Measurements from ENCODE around the gene TBC1D5. TPM values are rescaled to one million over a fixed set of nuclear protein-coding genes. Genes with fewer than 3 reads are reported as not detected.
"Not testable (repeated sequence)": the region's sequence is repeated elsewhere in the genome, so short reads cannot be mapped to it uniquely, and the experiment has no call there.

The TBC1D5 gene
- total RNA-seq, 3 donors from 2014 or later = 70.1 to 109 (median 90.1) TPM

GRCh38 chr3:17401912-17402311 lies 340.5 kb downstream of the TBC1D5 start:
- no peak for TF ChIP-seq CTCF (IDR thresholded peaks at IDR 0.05)
- no peak for TF ChIP-seq POLR2A (IDR thresholded peaks at IDR 0.05)
- Histone ChIP-seq H3K4me1 (no peaks in the 10 kb centered on the region), H3K4me3 (no peak overlapping the region), H3K27me3 (no peaks in the 10 kb centered on the region), H3K36me3 (peaks cover 7% of the 10 kb centered on the region), H3K27ac (no peak overlapping the region), H3K9me3 (no peaks in the 10 kb centered on the region)
- DNase-seq (ENCODE audit: low spot score in 2 of 2) = no peak
- intact Hi-C loops (cut with DNase I; ENCODE audit: low total_unique reads) = no loop called here

DNA sequence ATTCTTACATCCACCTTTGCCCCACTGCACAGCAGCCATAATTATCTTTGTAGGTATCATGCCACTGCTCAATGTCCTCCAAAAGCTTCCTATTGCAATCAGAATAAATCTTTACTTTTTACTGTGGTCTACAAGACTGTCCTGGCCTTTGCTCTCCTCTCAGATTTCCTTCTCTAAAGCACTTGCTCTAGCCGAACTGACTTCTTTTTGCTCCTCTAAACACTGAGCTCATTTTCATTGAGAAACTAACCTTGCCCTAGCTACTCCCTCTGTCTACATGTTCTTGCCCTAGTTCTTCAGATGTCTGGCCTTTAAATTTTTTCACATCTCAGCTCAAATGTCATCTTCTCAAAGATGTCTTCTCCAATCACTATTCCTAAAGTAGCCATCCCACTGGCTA lies 342.8 kb downstream of the TBC1D5 start:
- no peak for DNase-seq (ENCODE audit: low spot score in 2 of 2)
- no peak for TF ChIP-seq CTCF (IDR thresholded peaks at IDR 0.05)
- TF ChIP-seq POLR2AphosphoS5 (IDR thresholded peaks at IDR 0.05) = no peak
- TF ChIP-seq POLR2A (IDR thresholded peaks at IDR 0.05) = no peak
- intact Hi-C loops (cut with DNase I; ENCODE audit: low total_unique reads) = no loop called here
- no peak overlapping the region for H3K27ac ChIP-seq
- H3K4me3 ChIP-seq = no peak overlapping the region
- H3K4me1 ChIP-seq = no peaks in the 10 kb centered on the region
- no peaks in the 10 kb centered on the region for H3K27me3 ChIP-seq
- peaks cover 7% of the 10 kb centered on the region for H3K36me3 ChIP-seq
- H3K9me3 ChIP-seq = no peaks in the 10 kb centered on the region

DNA sequence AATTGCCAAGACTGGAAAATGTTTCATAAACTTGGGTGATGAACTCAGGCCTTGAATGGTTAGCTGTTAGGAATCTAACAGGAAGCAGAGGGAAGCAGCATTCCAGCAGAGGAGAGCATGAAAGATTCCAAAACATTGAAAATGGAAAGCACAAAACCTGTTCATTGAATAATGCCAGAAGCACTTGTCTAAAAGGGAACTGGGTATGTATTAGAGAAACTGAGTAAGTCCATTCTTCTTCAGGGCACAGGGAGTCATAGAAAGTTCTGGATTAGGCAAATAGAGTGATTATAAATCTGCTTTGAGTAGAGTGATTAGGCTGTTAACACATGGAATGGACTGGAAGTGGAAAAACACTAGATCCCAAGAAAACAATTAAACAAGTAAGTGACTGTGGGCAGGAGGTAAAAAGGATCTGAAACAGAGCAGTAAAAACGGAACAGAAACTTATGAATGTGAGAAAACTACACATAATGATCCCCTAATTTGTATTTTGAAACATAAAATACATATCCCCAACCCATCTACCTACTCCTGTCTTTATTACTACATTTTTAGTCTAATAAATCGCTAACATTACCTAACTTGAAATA lies 343.4 kb downstream of the TBC1D5 start:
- no peak for DNase-seq (ENCODE audit: low spot score in 2 of 2)
- Histone ChIP-seq H3K27me3 (no peaks in the 10 kb centered on the region), H3K9me3 (peaks cover 0 to 1% of the 10 kb centered on the region in 2 donors), H3K36me3 (peaks cover 7% of the 10 kb centered on the region), H3K4me3 (no peak overlapping the region), H3K27ac (no peak overlapping the region), H3K4me1 (no peaks in the 10 kb centered on the region)
- no peak for TF ChIP-seq POLR2A (IDR thresholded peaks at IDR 0.05)
- TF ChIP-seq CTCF (IDR thresholded peaks at IDR 0.05) = no peak
- TF ChIP-seq POLR2AphosphoS5 (IDR thresholded peaks at IDR 0.05) = no peak
- intact Hi-C loops (cut with DNase I; ENCODE audit: low total_unique reads) = no loop called here

DNA sequence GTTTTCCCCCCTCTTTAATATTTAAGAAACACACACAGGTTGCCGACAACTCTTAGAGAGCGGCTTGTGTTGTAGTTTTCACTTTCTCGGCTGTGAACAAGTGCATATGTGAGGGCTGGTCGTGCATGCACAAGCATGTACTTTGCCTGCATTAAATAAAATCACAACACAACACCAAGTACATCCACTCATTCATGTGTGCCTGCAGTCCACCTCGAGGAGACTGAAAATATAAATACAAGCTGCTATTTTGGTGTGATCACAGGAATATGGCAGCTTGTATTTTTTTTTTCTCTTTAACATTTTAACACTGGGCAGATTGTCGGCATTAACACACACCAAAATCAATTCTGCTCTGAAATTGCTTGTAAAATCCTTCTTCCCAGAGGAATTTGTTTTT lies 346.4 kb downstream of the TBC1D5 start:
- Histone ChIP-seq H3K27ac (no peak overlapping the region), H3K4me3 (no peak overlapping the region), H3K4me1 (no peaks in the 10 kb centered on the region), H3K9me3 (peaks cover 0 to 9% of the 10 kb centered on the region in 2 donors), H3K27me3 (no peaks in the 10 kb centered on the region), H3K36me3 (no peaks in the 10 kb centered on the region)
- no peak for DNase-seq (ENCODE audit: low spot score in 2 of 2)
- TF ChIP-seq POLR2AphosphoS5 (IDR thresholded peaks at IDR 0.05) (no peak), CTCF (IDR thresholded peaks at IDR 0.05) (no peak), POLR2A (IDR thresholded peaks at IDR 0.05) (no peak)
- intact Hi-C loops (cut with DNase I; ENCODE audit: low total_unique reads) = no loop called here

GRCh38 chr3:17394541-17395155 lies 347.8 kb downstream of the TBC1D5 start:
- Histone ChIP-seq H3K27me3 (no peaks in the 10 kb centered on the region), H3K4me1 (no peaks in the 10 kb centered on the region), H3K36me3 (no peaks in the 10 kb centered on the region), H3K9me3 (peaks cover 0 to 9% of the 10 kb centered on the region in 2 donors), H3K4me3 (no peak overlapping the region), H3K27ac (no peak overlapping the region)
- intact Hi-C loops (cut with DNase I; ENCODE audit: low total_unique reads) = no loop called here
- DNase-seq (ENCODE audit: low spot score in 2 of 2) = no peak
- TF ChIP-seq POLR2A (IDR thresholded peaks at IDR 0.05) (no peak), CTCF (IDR thresholded peaks at IDR 0.05) (no peak), POLR2AphosphoS5 (IDR thresholded peaks at IDR 0.05) (no peak)

DNA sequence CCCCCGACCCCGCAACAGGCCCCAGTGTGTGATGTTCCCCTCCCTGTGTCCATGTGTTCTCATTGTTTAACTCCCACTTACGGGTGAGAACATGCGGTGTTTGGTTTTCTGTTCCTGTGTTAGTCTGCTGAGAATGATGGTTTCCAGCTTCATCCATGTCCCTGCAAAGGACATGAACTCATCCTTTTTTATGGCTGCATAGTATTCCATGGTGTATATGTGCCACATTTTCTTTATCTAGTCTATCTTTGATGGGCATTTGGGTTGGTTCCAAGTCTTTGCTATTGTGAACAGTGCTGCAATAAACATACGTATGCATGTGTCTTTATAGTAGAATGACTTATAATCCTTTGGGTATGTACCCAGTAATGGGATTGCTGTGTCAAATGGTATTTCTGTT lies 349.9 kb downstream of the TBC1D5 start:
- H3K9me3 ChIP-seq; H3K4me3 ChIP-seq; intact Hi-C loops (cut with DNase I; ENCODE audit: low total_unique reads); DNase-seq (ENCODE audit: low spot score in 2 of 2); H3K4me1 ChIP-seq; H3K27me3 ChIP-seq; H3K27ac ChIP-seq; H3K36me3 ChIP-seq: not testable (repeated sequence)

Data from breast epithelium (tissue), 4 donors.